ENCODE results near the gene KDM1A.

DNA sequence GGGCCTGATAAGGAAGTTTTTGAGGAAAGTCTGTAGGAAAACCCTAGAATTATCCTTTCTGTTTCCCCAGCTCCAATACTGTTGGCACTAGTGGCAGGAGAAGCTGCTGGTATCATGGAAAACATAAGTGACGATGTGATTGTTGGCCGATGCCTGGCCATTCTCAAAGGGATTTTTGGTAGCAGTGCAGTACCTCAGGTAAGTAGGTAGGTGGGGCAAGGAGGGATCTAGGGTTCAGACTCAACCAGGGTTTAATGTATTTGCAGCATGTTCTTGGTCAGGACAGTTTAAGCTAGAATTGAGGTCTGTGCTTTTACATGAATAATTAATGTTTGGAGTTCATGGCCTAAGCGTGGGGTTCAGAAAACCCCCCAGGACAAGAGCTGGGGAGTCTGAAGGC lies 62.1 kb downstream of the KDM1A start:
- TF ChIP-seq, protein P1, sequence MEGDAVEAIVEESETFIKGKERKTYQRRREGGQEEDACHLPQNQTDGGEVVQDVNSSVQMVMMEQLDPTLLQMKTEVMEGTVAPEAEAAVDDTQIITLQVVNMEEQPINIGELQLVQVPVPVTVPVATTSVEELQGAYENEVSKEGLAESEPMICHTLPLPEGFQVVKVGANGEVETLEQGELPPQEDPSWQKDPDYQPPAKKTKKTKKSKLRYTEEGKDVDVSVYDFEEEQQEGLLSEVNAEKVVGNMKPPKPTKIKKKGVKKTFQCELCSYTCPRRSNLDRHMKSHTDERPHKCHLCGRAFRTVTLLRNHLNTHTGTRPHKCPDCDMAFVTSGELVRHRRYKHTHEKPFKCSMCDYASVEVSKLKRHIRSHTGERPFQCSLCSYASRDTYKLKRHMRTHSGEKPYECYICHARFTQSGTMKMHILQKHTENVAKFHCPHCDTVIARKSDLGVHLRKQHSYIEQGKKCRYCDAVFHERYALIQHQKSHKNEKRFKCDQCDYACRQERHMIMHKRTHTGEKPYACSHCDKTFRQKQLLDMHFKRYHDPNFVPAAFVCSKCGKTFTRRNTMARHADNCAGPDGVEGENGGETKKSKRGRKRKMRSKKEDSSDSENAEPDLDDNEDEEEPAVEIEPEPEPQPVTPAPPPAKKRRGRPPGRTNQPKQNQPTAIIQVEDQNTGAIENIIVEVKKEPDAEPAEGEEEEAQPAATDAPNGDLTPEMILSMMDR (IDR thresholded peaks at IDR 0.05) = peak in 4 of 6 experiments; percentile 11 to 45 (median 26)
- TF ChIP-seq POLR2A (IDR thresholded peaks at IDR 0.05) = no peak

All from esophagus squamous epithelium (tissue), 4 donors.